GM19395 (cell line): ENCODE data around the gene CACNA1E.
A peak's percentile ranks its signal among the peaks of the same experiment; 100 is the strongest.

Source experiments
- ATAC-seq: cut with Tn5 transposase; IDR thresholded peaks from one replicate; pipeline ENCODE4 v1.9.1; 2021; ENCODE audit warnings: mild to moderate bottlenecking, moderate library complexity; ENCODE audit not compliant: unreplicated experiment

The CACNA1E gene

DNA sequence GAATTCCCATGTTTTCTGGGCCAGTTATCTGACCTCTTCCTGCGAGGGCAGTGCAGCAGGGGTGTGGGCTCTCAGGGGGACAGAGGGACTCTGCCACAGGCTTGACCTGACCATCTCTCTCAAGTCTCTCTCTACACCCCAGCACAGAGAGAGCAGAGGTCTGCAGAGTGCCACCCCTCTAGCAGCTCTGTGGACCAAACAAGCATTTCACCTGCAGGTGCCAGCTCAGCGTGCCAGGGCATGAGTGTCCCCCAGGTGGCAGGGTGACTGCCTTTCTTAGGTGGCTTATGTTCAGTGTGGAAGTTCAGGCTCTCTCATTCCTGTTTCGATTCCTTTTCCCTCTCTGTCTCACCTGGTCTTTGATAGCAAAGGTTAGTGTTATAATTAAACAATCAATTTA lies 191.3 kb downstream of the CACNA1E start:
- no peak for ATAC-seq

DNA sequence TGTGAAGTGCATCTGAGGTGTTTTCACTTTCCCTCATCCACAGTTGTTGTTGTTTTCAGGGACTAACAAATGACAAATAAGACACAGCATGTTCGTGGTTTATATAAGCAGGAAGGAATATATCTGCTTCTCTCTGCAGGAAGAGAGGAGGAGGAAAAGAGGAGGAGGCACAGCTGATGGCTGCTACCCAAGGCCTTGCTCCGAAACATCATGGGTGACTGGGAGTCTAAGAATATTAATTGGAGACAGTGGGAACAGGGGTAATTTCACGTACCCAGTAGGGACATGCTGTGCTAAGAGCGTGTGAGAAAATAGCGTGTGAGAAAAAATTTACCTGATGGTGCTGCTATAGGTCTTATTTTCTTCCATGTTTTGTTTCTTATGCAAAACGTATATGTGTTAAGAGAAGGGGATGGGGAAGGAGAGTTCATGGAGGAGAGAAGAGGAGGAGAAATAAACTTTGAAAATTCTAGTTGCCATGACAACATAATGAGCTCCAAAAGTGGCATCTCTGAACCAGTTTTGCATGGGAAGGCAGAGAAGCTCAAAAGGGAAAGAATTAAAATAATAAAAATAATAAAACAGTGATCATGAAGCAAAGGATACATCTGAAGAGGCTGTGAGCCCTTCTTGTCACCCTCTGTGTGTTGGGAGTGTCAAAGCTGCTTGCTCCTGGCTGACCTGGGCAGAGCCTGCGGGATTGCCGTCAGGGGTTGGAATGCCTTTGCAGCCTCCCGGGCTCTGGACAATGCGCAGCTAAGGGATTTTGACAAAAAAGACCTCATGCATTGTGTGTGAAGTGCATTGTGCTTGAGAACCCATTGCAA lies 192.0 kb downstream of the CACNA1E start:
- ATAC-seq, result no peak

DNA sequence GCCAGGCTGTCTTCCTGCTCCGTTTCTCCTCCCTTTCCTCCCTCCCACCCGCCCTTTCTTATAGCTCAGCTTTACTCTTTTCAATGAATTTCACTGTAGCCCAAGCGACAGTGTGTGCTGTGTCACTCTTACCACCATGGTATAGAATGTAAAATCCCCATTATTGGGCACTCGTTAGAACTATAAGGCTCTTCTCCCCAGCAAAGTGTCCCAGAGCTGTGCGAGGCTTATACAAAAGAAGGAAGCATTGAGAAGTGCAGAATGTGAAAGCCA lies 192.5 kb downstream of the CACNA1E start:
- ATAC-seq, result no peak

DNA sequence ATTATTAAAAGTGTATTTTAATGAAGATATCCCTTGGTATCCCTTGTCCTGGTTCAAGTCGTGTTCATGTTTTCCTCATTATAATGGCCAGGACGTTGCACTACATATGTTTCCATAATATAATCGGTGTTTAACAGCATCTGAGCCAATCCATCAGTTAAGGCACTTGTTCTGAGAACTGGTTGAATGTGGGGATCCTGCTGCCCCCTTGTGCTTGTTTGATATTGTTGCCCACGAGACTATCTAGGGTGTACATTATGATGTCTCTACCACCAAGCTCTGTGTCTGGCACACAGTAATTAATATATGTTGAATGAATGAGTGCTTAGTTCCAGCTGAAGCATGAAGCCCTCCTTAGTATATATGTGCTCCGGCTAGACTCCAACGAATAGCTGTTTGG lies 193.0 kb downstream of the CACNA1E start:
- peak; percentile 80 for ATAC-seq

DNA sequence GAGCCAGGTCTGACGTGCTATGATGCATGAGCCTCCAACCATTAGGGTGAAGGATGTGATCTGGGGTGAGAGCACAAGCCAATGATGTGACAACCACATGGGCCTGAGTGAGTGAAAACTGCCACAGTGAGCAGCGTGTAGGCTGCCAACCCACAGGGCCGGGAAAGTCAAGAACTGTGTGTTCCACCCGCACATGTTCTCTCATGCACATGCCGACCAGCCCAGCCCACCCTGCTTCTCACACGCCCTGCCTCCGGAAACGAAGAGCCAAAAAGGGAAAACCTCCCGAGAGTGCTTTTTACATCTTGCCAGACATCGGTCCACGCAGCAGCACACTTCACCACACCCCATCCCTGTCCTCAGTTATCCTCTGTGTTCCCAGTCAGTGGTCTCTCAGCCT lies 197.0 kb downstream of the CACNA1E start:
- ATAC-seq, result no peak

DNA sequence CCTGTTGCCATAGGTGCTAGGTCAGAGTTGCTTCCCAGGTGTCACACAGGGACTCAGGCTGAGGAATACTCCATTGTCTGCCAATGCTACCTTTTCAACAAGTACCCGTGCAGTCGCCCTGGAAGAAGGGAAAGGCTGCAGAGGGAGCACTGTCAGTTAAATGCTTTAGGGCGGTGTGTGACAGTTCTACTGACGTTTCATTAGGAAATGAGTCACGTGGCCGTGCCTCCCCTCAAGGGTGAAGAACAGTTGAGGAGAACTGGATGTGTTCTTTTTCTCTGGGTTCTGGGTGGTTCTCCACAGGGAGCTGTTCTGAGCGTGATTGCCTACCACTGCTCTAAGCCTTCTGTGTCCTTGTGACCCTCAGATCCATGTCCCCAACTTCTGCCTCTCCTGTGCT lies 197.6 kb downstream of the CACNA1E start:
- ATAC-seq, result no peak

DNA sequence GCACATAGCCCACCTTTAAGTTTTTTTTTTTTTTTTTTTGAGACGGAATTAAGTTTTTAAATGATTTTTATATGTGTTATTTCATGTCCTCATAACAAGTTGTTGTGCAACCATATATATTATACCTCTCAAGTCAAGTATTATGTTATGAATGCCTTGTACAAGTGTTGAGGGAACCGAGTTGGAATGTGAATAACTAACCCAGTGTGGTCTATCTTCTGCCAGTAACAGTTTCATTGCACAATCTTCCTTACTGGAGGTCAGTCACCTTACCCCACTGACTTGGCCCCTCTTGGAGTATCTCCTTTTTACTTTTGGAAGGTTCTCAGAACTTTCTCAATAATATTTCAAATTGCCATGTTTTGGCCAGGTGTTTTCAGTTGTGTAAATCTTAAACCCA lies 201.9 kb downstream of the CACNA1E start:
- no peak for ATAC-seq

DNA sequence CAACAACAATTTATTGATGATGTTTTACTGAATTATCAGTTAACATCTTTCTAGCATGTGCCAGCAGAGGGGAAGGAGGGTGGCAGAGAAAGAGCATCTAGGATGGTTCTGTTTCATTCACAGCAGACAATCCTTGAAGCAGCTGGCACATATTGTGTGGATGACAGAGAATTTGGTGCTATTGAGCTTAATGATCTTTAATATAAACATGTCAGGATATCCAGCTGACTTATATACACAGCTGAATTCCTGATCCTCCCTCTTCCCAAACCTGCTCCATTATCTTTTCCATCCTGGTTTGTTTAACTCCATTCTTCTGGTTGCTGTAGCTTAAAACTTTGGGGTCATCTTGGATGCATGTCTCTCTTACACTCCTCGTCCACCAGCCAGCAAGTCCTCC lies 218.6 kb downstream of the CACNA1E start:
- no peak for ATAC-seq

DNA sequence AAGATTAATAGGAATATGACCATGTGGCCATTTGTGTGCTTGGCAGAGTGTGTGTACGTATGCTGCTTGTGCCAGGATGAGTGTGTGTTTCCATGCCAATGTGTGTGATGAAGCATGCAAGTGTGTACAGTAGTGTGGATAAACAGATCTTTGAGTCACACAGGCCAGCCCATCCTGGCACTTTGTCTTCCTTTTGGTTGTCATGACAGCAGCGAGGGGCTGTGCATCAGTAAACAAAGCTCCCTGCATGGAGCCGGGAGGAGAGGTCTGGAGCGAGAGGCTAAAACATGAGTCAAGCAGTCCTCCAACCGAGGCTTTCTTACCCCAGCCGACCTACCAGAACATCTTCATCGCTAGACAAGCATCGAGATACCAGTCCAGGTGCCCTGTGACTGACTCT lies 221.2 kb downstream of the CACNA1E start:
- no peak for ATAC-seq

DNA sequence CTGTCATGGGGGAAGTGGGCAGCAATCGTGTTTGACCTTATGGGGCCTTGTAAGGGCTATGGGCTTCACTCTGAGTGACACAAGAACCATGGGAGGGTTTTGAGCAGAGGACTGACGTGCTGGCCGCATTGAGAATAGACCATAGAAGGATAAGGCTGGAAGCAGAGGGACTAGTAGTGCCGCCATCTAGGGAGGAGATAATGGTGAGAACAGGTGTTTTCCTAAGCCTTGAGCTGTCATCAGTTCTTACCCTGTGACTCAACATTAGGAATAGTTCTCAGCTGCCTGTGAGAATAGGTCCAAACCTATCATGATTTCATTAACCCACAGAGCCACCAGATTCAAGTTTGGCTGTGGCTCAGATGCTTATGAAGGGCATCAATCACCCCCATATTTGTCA lies 228.5 kb downstream of the CACNA1E start:
- ATAC-seq, result no peak

DNA sequence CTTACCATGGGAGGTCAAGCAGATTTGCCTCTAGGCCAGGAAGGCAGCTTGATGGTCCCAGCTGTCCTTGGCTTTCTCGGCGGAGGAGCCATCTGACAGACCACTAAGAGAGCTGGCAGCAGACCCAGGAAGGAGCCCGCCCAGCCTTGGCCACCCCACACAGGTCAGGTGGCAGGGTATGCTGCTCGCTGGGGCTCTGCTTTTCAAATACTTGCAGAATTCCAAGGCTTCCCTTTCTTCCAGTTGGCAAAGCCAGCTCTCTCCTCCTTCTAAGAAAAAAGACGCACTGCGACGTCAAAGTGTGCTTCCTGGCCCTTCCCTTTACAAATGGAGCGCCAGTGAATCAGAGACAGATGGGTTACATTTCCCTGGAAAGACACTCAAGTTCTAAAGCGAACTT lies 229.4 kb downstream of the CACNA1E start:
- no peak for ATAC-seq

DNA sequence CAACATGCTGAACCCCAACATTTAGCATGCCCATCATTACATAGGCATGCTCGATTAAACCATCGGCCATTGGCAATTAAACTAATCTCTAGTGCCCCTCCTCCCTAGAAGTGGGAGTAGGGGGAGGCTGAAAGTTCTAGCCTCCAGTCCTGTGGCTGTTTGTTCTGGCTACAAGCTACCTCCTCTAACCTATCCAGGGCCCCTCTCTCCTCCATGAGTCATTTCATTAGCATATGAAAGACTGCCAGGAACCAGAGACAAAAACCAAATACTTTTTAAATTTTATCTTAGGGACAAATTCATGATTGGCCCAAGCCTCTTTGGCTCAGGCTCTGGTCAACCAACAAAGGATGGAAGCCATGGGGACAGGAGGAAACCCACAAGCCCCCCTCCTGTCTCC lies 231.1 kb downstream of the CACNA1E start:
- no peak for ATAC-seq

DNA sequence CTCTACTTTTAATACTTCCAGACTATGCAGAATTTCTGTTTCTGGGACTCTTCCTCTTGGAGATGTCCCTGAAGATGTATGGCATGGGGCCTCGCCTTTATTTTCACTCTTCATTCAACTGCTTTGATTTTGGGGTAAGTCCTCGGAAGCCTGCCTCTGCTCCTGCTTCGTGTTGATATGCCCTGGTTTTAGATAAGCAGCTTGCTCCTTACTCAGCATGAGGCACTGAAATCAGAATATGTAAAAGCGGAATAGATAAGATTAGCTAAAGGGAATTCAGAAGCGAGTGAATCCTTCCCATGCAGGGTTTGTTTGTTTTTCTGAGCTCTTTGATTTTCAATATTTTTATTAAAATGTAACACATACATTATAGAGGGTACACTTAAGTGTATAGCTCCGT lies 234.7 kb downstream of the CACNA1E start:
- no peak for ATAC-seq

DNA sequence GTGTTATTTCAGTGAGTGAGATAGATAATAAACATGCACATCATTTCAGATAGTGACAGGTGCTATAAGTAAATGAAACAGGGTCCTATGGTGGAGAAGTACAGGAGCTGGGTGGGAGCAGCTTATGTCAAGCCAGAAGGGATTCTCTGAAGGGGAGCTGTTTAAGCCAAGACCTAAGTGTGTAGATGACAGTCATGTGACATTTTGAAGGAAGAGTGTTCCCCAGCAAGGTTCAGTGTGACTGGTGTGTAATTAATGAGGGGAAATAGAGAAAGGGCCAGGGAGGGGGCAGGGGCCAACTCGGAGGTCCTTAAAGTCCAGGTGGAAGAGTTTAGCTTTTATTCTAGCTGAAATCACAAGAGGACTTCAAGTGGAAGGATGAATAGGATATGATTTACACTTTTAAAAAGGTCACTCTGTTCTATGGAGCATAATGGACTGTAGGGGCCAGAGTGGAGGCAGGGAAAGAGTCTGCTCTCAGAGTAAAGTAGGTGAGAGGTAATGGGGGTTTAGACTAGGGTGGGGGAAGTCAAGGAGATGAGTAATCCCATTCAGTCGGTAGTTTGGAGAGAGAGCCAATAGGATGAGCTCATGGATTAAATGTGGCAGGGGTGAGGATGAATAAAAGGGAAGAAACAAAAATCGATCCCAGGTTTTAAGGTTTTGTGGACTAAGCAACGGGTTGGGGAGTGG lies 243.1 kb downstream of the CACNA1E start:
- no peak for ATAC-seq

DNA sequence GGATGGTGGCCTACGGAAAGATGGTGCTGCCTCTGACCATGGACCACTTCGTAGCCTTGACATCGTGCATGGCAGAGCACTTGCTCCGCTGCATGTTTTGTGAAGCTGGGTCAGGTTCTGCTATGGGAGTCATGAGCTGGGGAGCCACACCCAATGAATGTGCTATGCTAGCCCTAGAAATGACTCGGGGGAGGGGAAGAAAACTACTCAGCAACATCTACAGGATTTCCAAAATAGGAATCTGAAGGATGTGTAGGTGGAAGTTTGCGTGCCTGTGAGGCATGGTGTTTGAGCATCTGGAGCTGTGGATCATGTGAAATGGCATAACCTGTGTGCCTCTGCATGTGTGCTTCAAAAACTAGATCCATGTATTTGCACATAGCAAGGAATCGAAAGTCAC lies 247.3 kb downstream of the CACNA1E start:
- no peak for ATAC-seq

DNA sequence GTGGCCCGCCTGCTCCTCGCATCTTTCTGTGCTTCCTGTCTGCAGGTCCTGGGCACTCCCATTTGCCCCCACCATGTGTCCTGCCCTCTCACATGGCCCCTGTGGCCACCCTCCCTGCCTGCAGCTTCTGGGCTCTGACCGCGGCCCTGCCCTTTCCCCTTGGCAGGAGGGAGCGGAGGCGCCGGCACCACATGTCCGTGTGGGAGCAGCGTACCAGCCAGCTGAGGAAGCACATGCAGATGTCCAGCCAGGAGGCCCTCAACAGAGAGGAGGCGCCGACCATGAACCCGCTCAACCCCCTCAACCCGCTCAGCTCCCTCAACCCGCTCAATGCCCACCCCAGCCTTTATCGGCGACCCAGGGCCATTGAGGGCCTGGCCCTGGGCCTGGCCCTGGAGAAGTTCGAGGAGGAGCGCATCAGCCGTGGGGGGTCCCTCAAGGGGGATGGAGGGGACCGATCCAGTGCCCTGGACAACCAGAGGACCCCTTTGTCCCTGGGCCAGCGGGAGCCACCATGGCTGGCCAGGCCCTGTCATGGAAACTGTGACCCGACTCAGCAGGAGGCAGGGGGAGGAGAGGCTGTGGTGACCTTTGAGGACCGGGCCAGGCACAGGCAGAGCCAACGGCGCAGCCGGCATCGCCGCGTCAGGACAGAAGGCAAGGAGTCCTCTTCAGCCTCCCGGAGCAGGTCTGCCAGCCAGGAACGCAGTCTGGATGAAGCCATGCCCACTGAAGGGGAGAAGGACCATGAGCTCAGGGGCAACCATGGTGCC lies 249.1 kb downstream of the CACNA1E start:
- no peak for ATAC-seq

DNA sequence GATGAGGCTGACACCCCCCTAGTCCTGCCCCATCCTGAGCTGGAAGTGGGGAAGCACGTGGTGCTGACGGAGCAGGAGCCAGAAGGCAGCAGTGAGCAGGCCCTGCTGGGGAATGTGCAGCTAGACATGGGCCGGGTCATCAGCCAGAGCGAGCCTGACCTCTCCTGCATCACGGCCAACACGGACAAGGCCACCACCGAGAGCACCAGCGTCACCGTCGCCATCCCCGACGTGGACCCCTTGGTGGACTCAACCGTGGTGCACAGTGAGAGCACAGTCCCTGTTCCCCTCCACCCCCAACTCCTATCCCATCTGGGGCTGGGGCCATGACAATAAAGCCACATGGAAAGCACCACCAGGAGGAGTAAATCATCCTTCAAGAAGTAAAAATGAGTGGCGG lies 250.2 kb downstream of the CACNA1E start:
- ATAC-seq, result no peak

DNA sequence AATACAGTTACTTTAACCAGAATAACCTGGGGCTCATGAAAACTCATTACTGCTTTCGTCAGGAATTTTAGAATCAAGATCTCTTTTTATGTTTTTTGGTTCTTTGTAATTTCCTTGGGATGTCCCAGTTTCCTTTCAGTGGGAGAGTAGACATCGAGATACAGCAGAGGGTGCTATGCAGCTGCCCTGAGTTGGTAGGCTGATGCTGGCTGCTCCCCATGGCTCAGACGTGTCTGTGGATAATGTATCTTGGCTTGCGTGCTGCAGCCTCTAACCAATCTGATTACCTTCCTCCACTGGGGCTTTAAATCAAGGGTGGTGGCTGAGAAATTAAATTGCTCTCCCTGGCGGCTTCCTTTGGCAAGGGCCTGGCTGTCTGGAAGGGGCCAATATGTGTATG lies 253.7 kb downstream of the CACNA1E start:
- ATAC-seq, result no peak

DNA sequence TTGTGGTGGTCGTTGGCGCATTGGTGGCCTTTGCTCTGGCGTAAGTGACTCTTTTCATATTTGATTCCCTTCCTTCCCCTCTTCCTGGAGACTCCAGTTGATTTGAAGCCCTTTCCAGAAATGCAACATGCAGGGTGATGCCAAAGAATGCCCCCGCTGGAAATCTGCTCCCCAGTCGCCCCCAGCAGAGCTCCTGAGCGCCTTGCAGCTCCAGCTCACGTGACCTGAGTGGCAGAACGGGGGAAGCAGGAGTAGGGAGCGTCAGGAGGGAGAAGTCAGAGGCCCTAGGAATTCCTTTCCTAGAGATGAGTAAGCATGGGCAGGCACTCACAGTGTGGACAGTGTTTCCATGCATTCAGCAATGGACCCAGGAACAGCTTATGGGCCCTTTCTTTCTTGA lies 255.9 kb downstream of the CACNA1E start:
- ATAC-seq, result no peak

DNA sequence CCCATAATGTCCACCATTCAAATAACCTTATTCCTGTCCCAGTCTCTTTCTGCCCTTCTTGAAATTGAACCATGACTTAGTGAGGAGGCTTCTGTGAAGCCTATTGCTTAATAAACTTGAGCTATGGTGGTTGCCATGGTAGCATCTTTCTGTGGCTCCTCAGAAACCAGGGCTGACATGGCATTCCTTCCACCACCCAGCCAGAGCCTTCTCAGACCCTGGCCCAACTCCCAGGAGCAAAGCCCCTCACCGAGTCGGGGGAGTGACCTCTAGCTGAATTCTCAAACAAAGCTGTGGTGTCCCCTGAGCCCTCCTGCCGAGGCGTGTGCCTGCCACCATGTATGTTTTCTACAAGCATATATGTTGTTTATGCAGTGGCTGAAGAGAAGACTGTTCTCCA lies 259.1 kb downstream of the CACNA1E start:
- ATAC-seq, result no peak

DNA sequence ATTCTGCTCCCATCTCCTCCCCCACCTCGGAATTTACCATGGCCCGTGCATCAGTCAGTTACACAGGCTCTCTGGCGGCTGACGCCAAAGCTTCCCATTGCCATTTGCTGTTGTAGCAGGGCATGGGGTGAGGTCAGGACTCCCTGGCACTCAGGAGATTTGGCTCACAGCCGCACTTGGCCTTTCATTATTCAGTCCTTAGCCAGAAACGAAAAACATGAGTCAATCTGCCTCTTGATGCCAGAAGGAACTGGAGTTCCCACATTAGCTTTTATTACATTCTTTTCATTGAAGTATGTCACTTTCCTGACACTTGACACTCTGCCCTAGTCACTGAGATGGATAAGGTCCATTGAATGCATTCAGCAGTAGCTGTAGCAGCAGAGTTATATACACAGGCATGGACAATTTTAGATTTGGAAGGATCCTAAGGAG lies 260.6 kb downstream of the CACNA1E start:
- ATAC-seq, result no peak

DNA sequence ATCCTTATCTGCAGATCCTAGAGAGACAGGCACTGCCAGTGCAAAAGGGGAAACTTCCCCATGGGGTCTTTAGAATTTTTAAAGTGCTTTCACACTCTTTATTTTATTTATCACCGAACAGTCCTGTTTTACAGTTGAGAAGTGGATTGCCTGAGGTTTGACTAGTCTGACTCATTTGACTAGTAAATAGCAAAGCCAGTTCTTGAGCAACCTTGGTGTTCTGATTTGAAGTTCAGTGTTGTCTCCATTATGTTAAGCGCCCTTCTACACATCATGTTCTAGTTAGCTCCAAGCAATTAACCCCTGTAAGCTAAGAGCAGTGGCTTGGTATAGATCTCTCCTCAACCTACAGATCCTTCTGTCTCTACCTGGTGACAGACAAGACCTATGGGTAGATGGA lies 262.9 kb downstream of the CACNA1E start:
- no peak for ATAC-seq
